ENCODE results near the gene CROCC2. TPM values are rescaled to one million over a fixed set of nuclear protein-coding genes. Genes with fewer than 3 reads are reported as not detected.

CROCC2 gene
- total and polyA plus RNA-seq, 2 of the 13 experiments (the other 11 are each of a cell fraction or from before 2014, with no cell fraction given): not detected

GRCh38 chr2:240968731-240969624, 62.8 kb downstream of the CROCC2 start:
- Histone ChIP-seq H3K9me3 (ENCODE audit: low read length) (no peaks in the 10 kb centered on the region), H3K36me3 (replicated peaks in 1 of 2; ENCODE audit: control insufficient read depth in 1 of 2, insufficient read depth in 2 of 2, low read length in 2 of 2) (no peaks in the 10 kb centered on the region), H3K4me3 (replicated peaks in 1 of 3; ENCODE audit: insufficient read depth in 1 of 3, low read depth in 2 of 3, low read length in 3 of 3) (peak overlapping the region in 2 of 3 experiments; percentile 2 to 62; a peak in 3 of 6 replicates), H2AFZ (ENCODE audit: low read length) (no peak overlapping the region), H3K79me2 (ENCODE audit: insufficient read depth, low read length) (no peaks in the 10 kb centered on the region), H3K4me1 (ENCODE audit: insufficient read depth, low read length) (peaks cover 67% of the 10 kb centered on the region), H4K20me1 (ENCODE audit: insufficient read depth, low read length) (no peaks in the 10 kb centered on the region), H3K9ac (ENCODE audit: insufficient read depth, low read depth, low read length) (peak overlapping the region; percentile 65), H3K27me3 (ENCODE audit: control insufficient read depth in 1 of 2, insufficient read depth in 2 of 2, low read length in 2 of 2) (peaks cover 9 to 36% of the 10 kb centered on the region in 2 experiments; a peak in 4 of 5 replicates), H3K27ac (ENCODE audit: extremely low read length, insufficient read depth, low read length) (peak overlapping the region; percentile 65), H3K4me2 (ENCODE audit: low read depth, low read length) (peak overlapping the region; percentile 61)
- BruUV-seq (replicated peaks): no TSS peak
- ChIA-PET POLR2A (no interaction called here), CTCF (ENCODE audit: low intra/inter-chr PET ratio, low total read pairs) (interaction anchor here (1.2 kb wide), 1 partner anchor 21 kb away, joined by 3 read pairs; no protein-coding TSS in a partner anchor)
- DNase-seq (ENCODE audit: low spot score): peak; percentile 71
- intact Hi-C loops (cut with micrococcal nuclease; ENCODE audit: unreplicated experiment): loop anchor here (2.0 kb wide), 1 partner anchor 60 kb away; no protein-coding TSS in a partner anchor
- in situ Hi-C loops (cut with HindIII; ENCODE audit: extremely low pct_ligation_motif_present, low pct_unique_long_range_greater_than_20kb): no loop called here
- 22% methylated on average over 10 of the region's 15 CpGs for WGBS (ENCODE audit: low lambda C conversion rate)
- ATAC-seq: peak; percentile 86
- FAIRE-seq: peak; percentile 96
- TF ChIP-seq PPARG (CRISPR knock-in tag; conservative IDR thresholded peaks at IDR 0.05): peak; percentile 64
- TF ChIP-seq TBX3 (IDR thresholded peaks at IDR 0.05; ENCODE audit: borderline replicate concordance): no peak
- TF ChIP-seq ZBTB40 (IDR thresholded peaks at IDR 0.05): no peak
- peak; percentile 12; the same call in 1 of the 2 replicates for TF ChIP-seq ZBTB40 (CRISPR knock-in tag; IDR thresholded peaks at IDR 0.05)
- TF ChIP-seq, protein P1, sequence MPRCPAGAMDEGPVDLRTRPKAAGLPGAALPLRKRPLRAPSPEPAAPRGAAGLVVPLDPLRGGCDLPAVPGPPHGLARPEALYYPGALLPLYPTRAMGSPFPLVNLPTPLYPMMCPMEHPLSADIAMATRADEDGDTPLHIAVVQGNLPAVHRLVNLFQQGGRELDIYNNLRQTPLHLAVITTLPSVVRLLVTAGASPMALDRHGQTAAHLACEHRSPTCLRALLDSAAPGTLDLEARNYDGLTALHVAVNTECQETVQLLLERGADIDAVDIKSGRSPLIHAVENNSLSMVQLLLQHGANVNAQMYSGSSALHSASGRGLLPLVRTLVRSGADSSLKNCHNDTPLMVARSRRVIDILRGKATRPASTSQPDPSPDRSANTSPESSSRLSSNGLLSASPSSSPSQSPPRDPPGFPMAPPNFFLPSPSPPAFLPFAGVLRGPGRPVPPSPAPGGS (CRISPR knock-in tag; IDR thresholded peaks at IDR 0.05): no peak
- TF ChIP-seq E2F1 (CRISPR knock-in tag; IDR thresholded peaks at IDR 0.05): no peak
- TF ChIP-seq ZNF253 (CRISPR knock-in tag; IDR thresholded peaks at IDR 0.05; ENCODE audit: borderline replicate concordance): 0 out of 2 replicates have a peak, but pooled peaks have one; percentile 67
- no peak for TF ChIP-seq CERS6 (CRISPR knock-in tag; IDR thresholded peaks at IDR 0.05)
- no peak for TF ChIP-seq SOX13 (IDR thresholded peaks at IDR 0.05)
- no peak for TF ChIP-seq SOX13 (CRISPR knock-in tag; conservative IDR thresholded peaks at IDR 0.05 in 1 of 2, IDR thresholded peaks at IDR 0.05 in 1 of 2)

Measured in HepG2 (cell line).